Measurements from ENCODE around the gene SYT15. TPM values are rescaled to one million over a fixed set of nuclear protein-coding genes. Genes with fewer than 3 reads are reported as not detected.
A peak's percentile ranks its signal among the peaks of the same experiment; 100 is the strongest.

Gene SYT15
- total RNA-seq, 1 donor from 2014 or later, result 50.9 TPM

- H3K4me3 ChIP-seq, result no peak overlapping the region
- H3K9me3 ChIP-seq, result no peaks in the 10 kb centered on the region
- no peak overlapping the region for H3K27ac ChIP-seq
- peaks cover 6% of the 10 kb centered on the region in 2 donors for H3K4me1 ChIP-seq
- no peaks in the 10 kb centered on the region for H3K36me3 ChIP-seq
- no peak for TF ChIP-seq CTCF (IDR thresholded peaks at IDR 0.05)
- H3K27me3 ChIP-seq, result peaks cover 6% of the 10 kb centered on the region
- peak; percentile 7 to 61 for DNase-seq (ENCODE audit: low spot score in 2 of 2)
- intact Hi-C loops (cut with DNase I), result no loop called here
Measured at GRCh38 chr10:46550795-46551700, 27.9 kb upstream of the SYT15 start.

- Histone ChIP-seq H3K4me1 (peaks cover 9 to 10% of the 10 kb centered on the region in 2 donors), H3K27me3 (peaks cover 14% of the 10 kb centered on the region), H3K4me3 (no peak overlapping the region), H3K36me3 (no peaks in the 10 kb centered on the region), H3K27ac (no peak overlapping the region), H3K9me3 (no peaks in the 10 kb centered on the region)
- peak in 1 of 2 donors; percentile 60 for DNase-seq (ENCODE audit: low spot score in 2 of 2)
- TF ChIP-seq CTCF (IDR thresholded peaks at IDR 0.05), result no peak
- intact Hi-C loops (cut with DNase I), result loop anchor here (2.0 kb wide), 1 partner anchor 19 kb away; no protein-coding TSS in a partner anchor
Measured at GRCh38 chr10:46551701-46552525, 27.0 kb upstream of the SYT15 start.

GRCh38 chr10:46552526-46553237 lies 26.2 kb upstream of the SYT15 start:
- Histone ChIP-seq H3K27ac (no peak overlapping the region), H3K9me3 (no peaks in the 10 kb centered on the region), H3K4me3 (no peak overlapping the region), H3K27me3 (peaks cover 14% of the 10 kb centered on the region), H3K36me3 (no peaks in the 10 kb centered on the region), H3K4me1 (peaks cover 9 to 10% of the 10 kb centered on the region in 2 donors)
- TF ChIP-seq CTCF (IDR thresholded peaks at IDR 0.05), result no peak
- DNase-seq (ENCODE audit: low spot score in 2 of 2), result peak; percentile 8 to 60
- intact Hi-C loops (cut with DNase I), result loop anchor here (2.0 kb wide), 1 partner anchor 20 kb away; no protein-coding TSS in a partner anchor

- intact Hi-C loops (cut with DNase I), result loop anchor here (2.0 kb wide), 1 partner anchor 21 kb away; no protein-coding TSS in a partner anchor
- Histone ChIP-seq H3K27ac (no peak overlapping the region), H3K36me3 (no peaks in the 10 kb centered on the region), H3K27me3 (peaks cover 14% of the 10 kb centered on the region), H3K4me3 (no peak overlapping the region), H3K4me1 (peaks cover 9 to 10% of the 10 kb centered on the region in 2 donors), H3K9me3 (no peaks in the 10 kb centered on the region)
- TF ChIP-seq CTCF (IDR thresholded peaks at IDR 0.05), result no peak
- peak in 1 of 2 donors; percentile 60 for DNase-seq (ENCODE audit: low spot score in 2 of 2)
Measured at GRCh38 chr10:46553238-46554049, 25.5 kb upstream of the SYT15 start.
